ENCODE data around the gene PAQR3.

- TF ChIP-seq CTCF (IDR thresholded peaks at IDR 0.05) (no peak), POLR2A (IDR thresholded peaks at IDR 0.05) (no peak)
Observed at GRCh38 chr4:78945651-78946179, 6.5 kb upstream of the PAQR3 start.
